Esophagus muscularis mucosa (tissue), 4 donors: ENCODE data around the gene ECE2. TPM values are rescaled to one million over a fixed set of nuclear protein-coding genes. Genes with fewer than 3 reads are reported as not detected.

ENCODE experiments used
- DNase-seq: peaks from one replicate; pipeline ENCODE4 v3.0.0-alpha.2; 2017; ENCODE audit errors: extremely low spot score
- H3K27ac ChIP-seq, 4 donors: fragments of 200-600 bp; sonication (generic); replicated peaks in 1 of 4; 1 replicate in 3 of 4; 2 replicates in 1 of 4; pipeline ENCODE4 v1.5.1; 2016 to 2019; ENCODE audit warnings: mild to moderate bottlenecking in 1 of 4
- H3K27me3 ChIP-seq, 4 donors: fragments of 200-600 bp; sonication (generic); one replicate each; pipeline versions ENCODE4 v1.5.1 to v1.6.0; 2016 to 2019
- H3K36me3 ChIP-seq, 4 donors: fragments of 200-600 bp; sonication (generic); one replicate each; pipeline ENCODE4 v1.5.1; 2016 to 2019
- H3K4me1 ChIP-seq, 4 donors: fragments of 200-600 bp; sonication (generic); one replicate each; pipeline ENCODE4 v1.5.1; 2016 to 2019
- H3K4me3 ChIP-seq, 4 donors: fragments of 200-600 bp; sonication (generic); 1 replicate in 2 of 4; 2 replicates in 2 of 4; pipeline ENCODE4 v1.5.1; 2016 to 2019; ENCODE audit warnings: mild to moderate bottlenecking in 4 of 4, moderate library complexity in 1 of 4
- H3K9me3 ChIP-seq, 4 donors: fragments of 200-600 bp; sonication (generic); 1 replicate in 3 of 4; 2 replicates in 1 of 4; pipeline ENCODE4 v1.5.1; 2016 to 2019
- CTCF ChIP-seq, 3 experiments: fragments of 200-600 bp in 2 of 3; fragments of 450-650 bp in 1 of 3; sonication (generic) in 2 of 3; IDR thresholded peaks; one replicate each; pipeline ENCODE4 v1.5.1; 2017 to 2019; ENCODE audit warnings: antibody characterized with exemption in 3 of 3, mild to moderate bottlenecking in 2 of 3, moderate library complexity in 1 of 3
- EP300 ChIP-seq: sonication (generic); formaldehyde crosslinking; IDR thresholded peaks from one replicate; pipeline ENCODE4 v1.6.1; 2017; ENCODE audit warnings: antibody characterized with exemption
- POLR2A ChIP-seq: fragments of 450-650 bp; IDR thresholded peaks from one replicate; pipeline ENCODE4 v1.6.1; 2017; ENCODE audit warnings: antibody characterized with exemption, moderate library complexity, mild to moderate bottlenecking, low read depth
- POLR2AphosphoS5 ChIP-seq, 2 donors: sonication (generic); formaldehyde crosslinking; IDR thresholded peaks; one replicate each; pipeline ENCODE4 v1.6.1; 2017; ENCODE audit warnings: antibody characterized with exemption in 2 of 2
- WGBS: methylation state at CpG from one replicate; pipeline ENCODE4 v1.1.5; 2018; 5-methylcytosine and 5-hydroxymethylcytosine counted together
- intact Hi-C: fragments of 100-400 bp; cut with DNase I; formaldehyde crosslinking; loops from one replicate; pipeline ENCODE4 v1.15.1; 2023
- total RNA-seq, 4 donors: library from RNA; depleted of rRNA; stranded (reverse); fragments of >200 nt; gene quantifications; one replicate each; pipeline versions ENCODE4 v1.1.0 to v1.2.1, GENCODE V29; 2016

ECE2 gene
- total RNA-seq, 4 donors from 2014 or later, result 0.42 to 0.69 (median 0.56) TPM

DNA sequence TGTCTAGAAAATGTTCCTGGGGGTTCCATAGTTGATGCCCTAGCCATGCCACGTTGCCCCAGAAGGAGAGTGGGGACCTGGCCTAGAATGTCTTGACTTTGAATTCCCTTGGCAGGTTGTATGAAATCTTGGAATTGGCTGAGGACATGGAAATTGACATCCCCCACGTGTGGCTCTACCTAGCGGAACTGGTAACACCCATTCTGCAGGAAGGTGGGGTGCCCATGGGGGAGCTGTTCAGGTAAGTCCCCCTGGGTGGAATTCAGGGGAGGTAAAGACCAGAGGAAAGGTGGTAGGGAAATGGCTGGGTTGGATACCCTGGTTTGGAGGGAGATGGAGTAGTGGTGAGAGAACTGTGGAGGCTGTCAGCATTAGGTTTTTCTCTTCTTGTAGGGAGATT, 52.7 kb downstream of the ECE2 start:
- no peak for TF ChIP-seq EP300
- no peak for TF ChIP-seq POLR2A
- no peak for TF ChIP-seq POLR2AphosphoS5 (IDR thresholded peaks at IDR 0.05)
- TF ChIP-seq CTCF (IDR thresholded peaks at IDR 0.05), result no peak
- H3K4me1 ChIP-seq, result peaks cover 5 to 26% (median 7%) of the 10 kb centered on the region in 4 donors
- no peak overlapping the region for H3K4me3 ChIP-seq
- WGBS, result 60% methylated on average over 3 of the region's 3 CpGs
- H3K27ac ChIP-seq, result peak overlapping the region in 1 of 4 donors; percentile 8
- intact Hi-C loops, result no loop called here
- H3K36me3 ChIP-seq, result peaks cover 88 to 100% (median 100%) of the 10 kb centered on the region in 4 donors
- H3K9me3 ChIP-seq, result no peaks in the 10 kb centered on the region
- no peak for DNase-seq
- no peaks in the 10 kb centered on the region for H3K27me3 ChIP-seq

DNA sequence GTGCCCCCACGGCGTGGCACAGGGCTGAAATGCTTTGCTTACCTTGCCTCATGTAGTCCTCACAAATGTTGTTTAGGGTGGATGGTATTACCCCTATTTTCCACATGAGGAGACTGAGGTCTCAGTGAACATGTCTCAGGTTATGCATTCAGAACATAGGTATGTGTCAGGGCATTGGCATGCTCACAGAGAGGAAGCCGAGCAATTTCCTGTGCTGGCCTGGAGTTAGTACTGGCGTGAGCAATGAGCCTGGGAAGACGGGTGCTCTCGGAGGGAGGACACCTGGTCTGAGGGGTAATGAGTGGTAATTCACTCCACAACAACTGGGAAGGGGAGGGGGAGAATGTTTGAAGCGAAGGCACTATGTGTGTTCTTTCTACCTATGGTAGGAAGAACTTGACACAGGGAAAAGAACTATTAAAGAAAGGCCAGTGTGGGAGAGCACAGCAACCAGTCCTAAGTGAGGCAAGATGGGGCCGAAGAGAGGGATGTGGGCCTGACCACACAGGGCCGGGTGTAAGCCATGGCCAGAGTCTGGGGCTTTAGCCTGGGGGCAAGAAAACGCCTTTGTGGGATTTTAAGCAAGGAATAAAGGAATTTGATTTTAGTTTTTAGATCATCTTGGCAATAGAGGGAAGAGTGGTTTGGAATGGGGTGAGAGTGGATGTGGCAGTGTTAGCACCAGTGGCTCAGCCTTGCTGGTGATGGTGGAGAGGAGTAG, 56.7 kb downstream of the ECE2 start:
- Histone ChIP-seq H3K9me3 (no peaks in the 10 kb centered on the region), H3K36me3 (peaks cover 55 to 79% (median 78%) of the 10 kb centered on the region in 4 donors), H3K27ac (peak overlapping the region; percentile 64 to 99 (median 85)), H3K27me3 (no peaks in the 10 kb centered on the region), H3K4me1 (peaks cover 18 to 40% (median 32%) of the 10 kb centered on the region in 4 donors), H3K4me3 (no peak overlapping the region)
- 69% methylated on average over 10 of the region's 10 CpGs for WGBS
- intact Hi-C loops, result no loop called here
- TF ChIP-seq EP300 (no peak), POLR2AphosphoS5 (IDR thresholded peaks at IDR 0.05) (peak in 1 of 2 donors; percentile 51)
- no peak for DNase-seq

- 80% methylated on average over 6 of the region's 6 CpGs for WGBS
- peaks cover 49 to 73% (median 71%) of the 10 kb centered on the region in 4 donors for H3K36me3 ChIP-seq
- intact Hi-C loops, result no loop called here
- H3K27ac ChIP-seq, result peak overlapping the region; percentile 64 to 99 (median 85)
- H3K27me3 ChIP-seq, result no peaks in the 10 kb centered on the region
- TF ChIP-seq POLR2A, result no peak
- TF ChIP-seq CTCF (IDR thresholded peaks at IDR 0.05), result no peak
- no peak for TF ChIP-seq EP300
- TF ChIP-seq POLR2AphosphoS5 (IDR thresholded peaks at IDR 0.05), result no peak
- no peak overlapping the region for H3K4me3 ChIP-seq
- peaks cover 25 to 46% (median 38%) of the 10 kb centered on the region in 4 donors for H3K4me1 ChIP-seq
- H3K9me3 ChIP-seq, result no peaks in the 10 kb centered on the region
- no peak for DNase-seq
Observed at GRCh38 chr3:184333190-184333589, 57.4 kb downstream of the ECE2 start.

DNA sequence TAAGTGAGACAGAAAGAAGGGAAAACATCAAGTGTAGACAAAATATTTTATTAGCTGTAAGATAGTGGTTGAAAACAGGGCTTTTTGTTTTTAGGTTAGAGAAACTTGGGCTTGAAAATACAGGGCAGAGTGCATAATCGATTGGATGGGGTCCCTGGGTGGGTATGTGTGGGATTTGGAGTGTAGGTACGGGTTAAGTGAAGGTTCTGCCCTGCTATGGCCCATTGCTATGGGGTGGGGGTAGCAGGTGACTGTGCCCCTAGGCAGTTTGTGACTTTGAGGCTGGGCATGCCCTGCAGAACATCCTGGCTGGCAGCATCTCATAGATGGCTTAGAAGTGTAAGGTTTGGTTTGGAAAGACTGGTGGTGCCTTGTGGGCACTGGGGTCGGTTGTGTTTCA, 57.9 kb downstream of the ECE2 start:
- Histone ChIP-seq H3K27me3 (no peaks in the 10 kb centered on the region), H3K4me1 (peaks cover 30 to 52% (median 43%) of the 10 kb centered on the region in 4 donors), H3K9me3 (no peaks in the 10 kb centered on the region), H3K36me3 (peaks cover 43 to 67% (median 66%) of the 10 kb centered on the region in 4 donors), H3K4me3 (no peak overlapping the region), H3K27ac (peak overlapping the region; percentile 71 to 99 (median 99))
- no peak for DNase-seq
- WGBS, result 87% methylated on average over 2 of the region's 3 CpGs
- TF ChIP-seq POLR2AphosphoS5 (IDR thresholded peaks at IDR 0.05) (no peak), EP300 (no peak), CTCF (IDR thresholded peaks at IDR 0.05) (no peak), POLR2A (no peak)
- intact Hi-C loops, result no loop called here

DNA sequence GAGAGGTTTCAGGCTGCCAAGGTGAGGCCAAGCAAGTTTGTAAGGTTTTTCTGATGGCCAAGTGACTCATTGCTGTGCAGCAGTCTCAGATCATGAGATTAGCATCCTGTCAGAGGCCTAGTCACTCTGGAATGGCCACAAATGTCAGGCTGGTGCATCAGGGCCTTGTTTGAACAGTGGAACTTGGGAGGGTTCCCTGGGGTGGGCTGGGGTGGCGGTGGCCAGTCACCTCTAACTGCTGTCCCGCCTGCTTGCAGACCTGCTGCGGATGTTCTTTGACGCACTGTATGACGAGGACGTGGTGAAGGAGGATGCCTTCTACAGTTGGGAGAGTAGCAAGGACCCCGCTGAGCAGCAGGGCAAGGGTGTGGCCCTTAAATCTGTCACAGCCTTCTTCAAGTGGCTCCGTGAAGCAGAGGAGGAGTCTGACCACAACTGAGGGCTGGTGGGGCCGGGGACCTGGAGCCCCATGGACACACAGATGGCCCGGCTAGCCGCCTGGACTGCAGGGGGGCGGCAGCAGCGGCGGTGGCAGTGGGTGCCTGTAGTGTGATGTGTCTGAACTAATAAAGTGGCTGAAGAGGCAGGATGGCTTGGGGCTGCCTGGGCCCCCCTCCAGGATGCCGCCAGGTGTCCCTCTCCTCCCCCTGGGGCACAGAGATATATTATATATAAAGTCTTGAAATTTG, 58.8 kb downstream of the ECE2 start:
- H3K4me3 ChIP-seq, result no peak overlapping the region
- no peaks in the 10 kb centered on the region for H3K9me3 ChIP-seq
- H3K4me1 ChIP-seq, result peaks cover 39 to 61% (median 53%) of the 10 kb centered on the region in 4 donors
- TF ChIP-seq POLR2A (no peak), EP300 (no peak), CTCF (IDR thresholded peaks at IDR 0.05) (no peak), POLR2AphosphoS5 (IDR thresholded peaks at IDR 0.05) (no peak)
- DNase-seq, result no peak
- WGBS, result no CpG with 5 or more reads among the region's 15 CpGs
- H3K27me3 ChIP-seq, result no peaks in the 10 kb centered on the region
- intact Hi-C loops, result no loop called here
- H3K36me3 ChIP-seq, result peaks cover 34 to 58% (median 57%) of the 10 kb centered on the region in 4 donors
- H3K27ac ChIP-seq, result peak overlapping the region; percentile 98 to 99 (median 99)
